NCI-H2196 (cell line): ENCODE data around the gene IKBIP.
A peak's percentile ranks its signal among the peaks of the same experiment; 100 is the strongest.
"Not testable (repeated sequence)": the region's sequence is repeated elsewhere in the genome, so short reads cannot be mapped to it uniquely, and the experiment has no call there.

ENCODE experiments used
- DNase-seq: peaks from one replicate; lab custom pipeline; 2025; ENCODE audit not compliant: unreplicated experiment; lab: John Stamatoyannopoulos, UW

The IKBIP gene, protein sequence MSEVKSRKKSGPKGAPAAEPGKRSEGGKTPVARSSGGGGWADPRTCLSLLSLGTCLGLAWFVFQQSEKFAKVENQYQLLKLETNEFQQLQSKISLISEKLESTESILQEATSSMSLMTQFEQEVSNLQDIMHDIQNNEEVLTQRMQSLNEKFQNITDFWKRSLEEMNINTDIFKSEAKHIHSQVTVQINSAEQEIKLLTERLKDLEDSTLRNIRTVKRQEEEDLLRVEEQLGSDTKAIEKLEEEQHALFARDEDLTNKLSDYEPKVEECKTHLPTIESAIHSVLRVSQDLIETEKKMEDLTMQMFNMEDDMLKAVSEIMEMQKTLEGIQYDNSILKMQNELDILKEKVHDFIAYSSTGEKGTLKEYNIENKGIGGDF

DNA sequence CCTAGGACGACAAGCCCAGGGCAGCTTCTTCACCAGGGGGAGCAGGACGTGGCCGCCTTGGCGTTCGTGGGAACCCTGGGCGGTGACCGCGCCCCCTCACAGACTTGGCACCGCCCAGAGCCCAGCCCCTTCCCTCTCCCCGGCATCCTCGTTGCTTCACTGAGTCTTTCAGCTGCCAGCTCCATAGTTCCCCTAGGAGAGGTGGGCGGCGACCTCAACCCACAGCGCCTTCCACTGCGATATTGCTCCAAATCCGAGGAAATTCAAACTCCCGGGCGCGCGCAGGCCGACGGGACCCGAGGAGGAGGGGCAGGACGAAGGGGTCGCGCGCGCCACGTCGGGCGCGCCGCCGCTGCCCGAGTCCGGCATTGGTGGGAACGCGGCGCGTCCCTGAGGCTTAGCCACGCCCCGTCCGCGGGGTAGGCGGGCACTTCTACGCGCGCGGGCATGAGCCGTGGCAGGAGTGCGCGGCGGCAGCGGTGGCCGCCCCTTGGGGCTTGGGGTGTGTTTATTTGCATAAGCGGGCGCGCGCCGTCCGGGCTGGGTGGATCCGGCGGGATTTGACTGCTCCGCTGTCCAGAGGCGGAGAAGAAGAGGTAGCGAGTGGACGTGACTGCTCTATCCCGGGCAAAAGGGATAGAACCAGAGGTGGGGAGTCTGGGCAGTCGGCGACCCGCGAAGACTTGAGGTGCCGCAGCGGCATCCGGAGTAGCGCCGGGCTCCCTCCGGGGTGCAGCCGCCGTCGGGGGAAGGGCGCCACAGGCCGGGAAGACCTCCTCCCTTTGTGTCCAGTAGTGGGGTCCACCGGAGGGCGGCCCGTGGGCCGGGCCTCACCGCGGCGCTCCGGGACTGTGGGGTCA, at the start of gene IKBIP, which contains the start of gene APAF1:
IKBIP (minus strand) TSS at position 77 of the 860 bp plus-strand sequence. CDS start 87 bp downstream, outside the sequence.
APAF1 (plus strand) TSS at position 579 of the 860 bp plus-strand sequence. CDS start 3,070 bp downstream, outside the sequence.
- DNase-seq, result peak; percentile 97

DNA sequence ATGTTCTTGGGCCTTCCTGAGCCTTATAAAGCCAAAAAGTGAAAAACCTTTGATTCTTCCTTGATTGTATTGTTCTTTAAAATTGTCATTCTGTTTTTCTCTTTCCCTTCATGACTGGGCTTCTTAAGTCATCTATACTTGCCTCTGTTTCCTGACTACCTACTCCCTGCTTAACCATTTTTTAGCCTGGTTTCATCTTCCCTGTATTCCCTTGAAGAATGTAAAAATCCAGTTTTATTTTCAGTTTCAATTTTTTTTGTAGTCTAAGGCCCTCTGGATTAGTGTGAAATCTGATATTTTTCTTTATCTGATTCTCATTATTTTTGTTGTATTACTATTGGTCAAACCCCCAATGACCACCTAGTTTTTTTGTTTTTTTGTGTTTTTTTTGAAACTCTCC, 46.8 kb upstream of the IKBIP start:
- DNase-seq, result no peak

DNA sequence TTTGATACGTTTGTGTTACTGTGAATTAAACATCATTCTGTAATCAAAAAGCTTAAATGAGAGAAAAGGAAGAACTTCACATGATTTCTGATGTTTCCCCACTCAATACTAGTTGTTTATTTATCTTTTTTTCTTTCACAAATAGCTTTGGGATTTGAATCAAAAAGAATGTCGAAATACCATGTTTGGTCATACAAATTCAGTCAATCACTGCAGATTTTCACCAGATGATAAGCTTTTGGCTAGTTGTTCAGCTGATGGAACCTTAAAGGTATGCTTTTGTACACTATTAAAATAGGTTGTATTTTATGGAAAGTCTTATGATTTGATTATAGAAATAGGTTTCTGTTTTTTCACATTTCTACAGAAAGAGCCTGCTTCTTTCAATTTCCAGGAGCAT, 42.0 kb upstream of the IKBIP start:
- no peak for DNase-seq

DNA sequence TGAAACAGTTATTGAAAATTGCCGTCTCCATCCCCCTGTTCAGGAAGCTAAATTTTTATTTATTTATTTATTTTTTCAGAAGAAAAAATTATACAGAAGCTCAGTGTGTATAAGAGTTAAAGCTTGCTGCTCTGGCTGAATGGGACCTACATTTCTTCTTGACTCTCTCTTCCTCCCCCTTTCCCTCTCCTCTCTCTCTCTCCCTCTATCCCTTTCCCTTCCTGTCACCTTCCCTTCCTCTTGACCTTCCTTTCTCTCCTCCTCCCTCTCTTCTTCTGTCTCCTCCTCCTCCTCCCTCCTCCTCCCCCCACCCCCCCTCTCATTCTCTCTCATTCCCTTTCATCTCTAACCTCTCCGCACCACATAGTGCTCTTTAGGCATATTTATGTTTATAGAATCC, 39.6 kb upstream of the IKBIP start:
- DNase-seq, result no peak

DNA sequence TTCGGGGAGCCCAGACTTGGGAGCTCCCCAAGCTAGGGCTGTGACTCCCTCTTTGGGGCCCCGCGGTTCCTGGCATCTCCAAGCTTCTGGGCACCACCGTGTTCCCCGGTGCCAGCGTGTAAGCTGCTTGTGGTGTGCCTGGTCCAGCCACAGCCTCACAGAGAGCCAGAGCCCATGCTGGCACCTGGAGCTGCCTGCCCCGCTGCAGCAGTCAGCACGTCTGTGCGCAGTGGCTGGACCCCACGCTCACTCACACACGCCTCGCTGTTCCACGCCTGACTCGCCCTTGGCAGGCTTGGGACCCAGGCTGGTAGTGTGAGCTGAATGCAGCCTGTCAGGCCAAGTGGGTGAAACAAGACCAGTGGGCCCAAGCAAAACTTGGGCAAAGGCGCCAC, 35.0 kb upstream of the IKBIP start:
- no peak for DNase-seq

DNA sequence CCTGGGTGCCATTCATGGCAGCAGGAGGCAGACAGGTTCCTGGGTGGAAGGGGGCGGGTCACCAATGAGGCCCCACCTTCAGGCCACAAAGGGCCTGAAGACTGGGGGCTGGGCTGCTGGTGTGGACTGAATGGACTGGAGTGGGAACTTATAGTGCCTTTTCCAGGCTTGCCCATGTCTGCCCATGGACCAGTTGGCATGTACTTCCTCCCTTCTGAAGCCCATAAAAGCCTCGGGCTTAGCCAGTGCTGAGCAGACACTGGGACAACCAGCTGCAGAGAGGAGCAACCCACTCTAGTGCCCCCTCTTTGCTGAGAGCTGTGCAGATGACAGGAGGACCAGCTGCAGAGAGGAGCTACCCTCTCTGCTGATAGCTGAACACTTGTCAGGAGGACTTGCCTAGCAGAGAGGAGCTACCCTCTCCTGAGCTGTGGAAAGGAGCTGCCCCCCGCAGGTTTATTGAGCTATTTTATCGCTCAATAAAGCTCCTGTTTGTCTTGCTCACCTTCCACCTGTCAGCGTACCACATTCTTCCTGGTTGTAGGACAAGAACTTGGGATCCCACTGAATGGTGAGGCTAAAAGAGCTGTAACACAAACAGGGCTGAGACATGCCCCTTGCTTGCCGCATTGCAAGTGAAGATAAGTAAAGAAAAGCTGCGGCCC, 34.5 kb upstream of the IKBIP start:
- DNase-seq, result no peak

DNA sequence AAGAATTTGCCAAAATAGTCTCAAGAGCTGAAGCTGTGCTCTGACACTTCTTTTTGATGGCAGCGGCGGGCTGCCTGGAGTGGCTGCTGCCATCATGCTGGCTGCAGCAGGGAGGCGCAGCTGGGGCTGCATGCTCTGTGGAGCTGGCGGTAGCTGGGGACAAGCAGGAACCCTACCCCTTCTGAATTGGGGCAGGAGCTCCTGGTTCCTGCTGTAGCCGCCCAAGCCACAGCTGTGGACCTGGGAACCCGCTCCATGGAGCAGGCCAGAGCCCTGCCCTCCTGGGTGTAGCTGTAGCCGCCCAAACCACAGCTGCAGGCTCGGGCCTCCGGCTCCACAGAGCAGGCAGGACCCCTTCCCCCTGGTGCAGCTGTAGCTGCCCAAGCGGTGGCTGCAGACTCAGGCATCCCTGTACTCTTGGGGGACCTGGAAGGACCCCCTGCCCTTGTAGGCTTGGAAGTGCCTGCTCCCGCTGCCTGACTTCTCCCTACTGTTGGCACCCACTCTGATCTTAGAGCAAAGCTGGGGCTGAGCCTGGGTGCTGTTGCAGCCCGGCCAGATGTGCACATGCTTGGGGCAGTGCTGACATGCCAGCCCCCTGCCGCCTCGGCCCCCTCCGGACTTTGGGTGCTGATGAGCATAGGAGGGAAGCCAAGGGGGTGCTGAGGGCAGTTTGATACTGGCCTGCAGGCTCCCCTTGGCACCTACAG, 33.8 kb upstream of the IKBIP start:
- no peak for DNase-seq

DNA sequence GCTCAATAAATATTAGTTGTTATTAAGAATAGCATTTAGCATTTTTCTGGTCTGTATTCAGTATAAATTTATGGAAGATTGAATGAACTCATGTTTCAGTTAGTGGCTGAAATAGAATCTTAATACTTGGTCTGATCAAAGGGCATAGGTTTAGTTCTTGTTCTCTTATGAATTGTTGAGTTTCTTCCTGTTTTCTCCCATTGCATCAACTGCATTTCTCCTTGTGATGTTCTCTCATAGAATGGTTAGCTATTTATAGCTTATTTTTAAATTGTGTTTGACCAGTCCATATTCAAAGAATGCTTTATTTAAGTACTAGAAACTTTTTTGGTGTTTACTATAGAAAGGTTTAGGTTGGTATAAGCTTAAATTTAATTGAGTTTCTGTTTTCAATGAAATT, 30.3 kb upstream of the IKBIP start:
- no peak for DNase-seq

DNA sequence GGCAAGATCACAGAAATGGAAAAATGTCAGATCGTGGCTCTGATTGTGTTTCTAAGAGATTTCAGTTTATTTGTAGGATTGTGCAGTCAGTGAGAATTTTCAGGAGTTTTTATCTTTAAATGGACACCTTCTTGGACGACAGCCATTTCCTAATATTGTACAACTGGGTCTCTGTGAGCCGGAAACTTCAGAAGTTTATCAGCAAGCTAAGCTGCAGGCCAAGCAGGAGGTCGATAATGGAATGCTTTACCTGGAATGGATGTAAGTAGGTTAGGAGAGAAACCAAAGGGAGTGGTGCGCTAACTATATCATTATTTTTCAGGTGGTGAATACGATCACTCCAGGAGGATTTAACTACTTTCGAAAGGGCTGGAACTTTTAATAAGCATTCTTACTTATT, 26.9 kb upstream of the IKBIP start:
- DNase-seq, result no peak

DNA sequence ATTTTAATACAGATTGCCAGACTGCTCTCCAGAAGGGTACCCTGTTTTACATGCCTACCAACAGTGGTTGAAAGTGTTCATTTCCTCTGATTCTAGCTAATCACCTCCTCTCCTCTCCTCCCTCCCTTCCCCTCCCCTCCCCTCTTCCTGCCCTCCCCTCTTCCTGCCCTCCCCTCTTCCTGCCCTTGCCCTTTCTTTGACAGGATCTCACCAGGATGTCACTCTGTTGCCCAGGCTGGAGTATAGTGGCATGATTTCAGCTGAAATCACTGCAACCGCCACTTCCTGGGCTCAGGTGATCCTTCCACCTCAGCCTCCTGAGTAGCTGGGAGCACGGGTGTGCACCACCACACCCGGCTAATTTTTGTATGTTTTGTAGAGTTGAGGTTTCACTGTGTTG, 25.2 kb upstream of the IKBIP start:
- DNase-seq, result no peak

DNA sequence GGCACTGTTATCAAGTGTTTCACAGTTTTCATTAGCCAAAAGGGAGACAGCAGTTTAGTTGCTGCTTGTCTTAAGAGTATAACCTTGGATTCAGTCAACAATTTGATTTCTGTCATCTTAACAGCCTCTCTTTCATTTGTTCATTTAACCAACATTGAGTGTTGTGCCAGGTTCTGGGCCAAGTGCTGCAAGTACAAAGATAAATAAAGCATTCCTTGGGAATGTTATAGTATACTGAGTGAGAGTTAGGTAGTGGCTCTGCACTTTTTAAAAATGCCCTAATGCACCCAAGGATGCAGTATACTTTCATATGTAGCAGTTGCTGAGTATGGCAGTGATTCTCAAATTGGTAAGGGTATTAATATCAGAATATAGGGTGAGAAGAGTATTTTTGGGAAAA, 15.9 kb upstream of the IKBIP start:
- DNase-seq, result no peak

DNA sequence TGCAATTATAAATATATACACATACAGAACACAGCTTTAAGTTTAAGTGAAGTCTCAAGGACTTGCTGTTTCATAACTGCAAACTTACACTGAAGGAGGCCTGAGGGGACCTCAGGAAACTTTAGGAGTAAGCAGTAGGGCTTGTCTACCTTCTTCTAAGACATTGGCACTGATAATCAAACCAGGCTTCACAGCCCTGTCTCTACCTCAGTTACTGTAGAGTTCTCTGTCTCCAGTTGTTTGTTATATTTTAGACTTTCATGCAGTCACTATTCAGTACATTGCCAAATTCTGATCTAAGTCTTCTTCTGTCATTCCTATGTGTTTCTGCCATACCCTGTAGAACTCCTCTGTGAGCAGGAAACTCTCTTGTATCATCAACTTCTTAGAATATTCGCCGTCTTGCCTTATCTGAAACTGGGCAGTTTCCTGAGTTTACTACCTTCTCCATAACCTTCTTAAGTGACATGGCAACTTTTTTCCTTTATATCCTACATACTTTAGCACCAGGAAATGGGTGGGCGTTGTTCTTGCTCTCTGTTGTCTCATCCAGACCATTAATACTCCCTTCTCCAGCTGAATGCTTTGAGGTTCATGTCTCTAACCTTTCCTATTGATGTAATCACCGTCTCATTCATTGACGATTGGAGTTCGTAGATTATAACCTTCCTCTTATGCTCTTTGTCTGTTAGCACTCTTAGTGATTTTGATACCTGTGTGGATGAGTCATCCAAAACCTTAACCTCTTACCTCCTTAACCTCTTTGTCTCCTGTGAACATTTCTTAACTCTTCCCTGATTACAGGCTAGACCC, 11.9 kb upstream of the IKBIP start:
- no peak for DNase-seq

DNA sequence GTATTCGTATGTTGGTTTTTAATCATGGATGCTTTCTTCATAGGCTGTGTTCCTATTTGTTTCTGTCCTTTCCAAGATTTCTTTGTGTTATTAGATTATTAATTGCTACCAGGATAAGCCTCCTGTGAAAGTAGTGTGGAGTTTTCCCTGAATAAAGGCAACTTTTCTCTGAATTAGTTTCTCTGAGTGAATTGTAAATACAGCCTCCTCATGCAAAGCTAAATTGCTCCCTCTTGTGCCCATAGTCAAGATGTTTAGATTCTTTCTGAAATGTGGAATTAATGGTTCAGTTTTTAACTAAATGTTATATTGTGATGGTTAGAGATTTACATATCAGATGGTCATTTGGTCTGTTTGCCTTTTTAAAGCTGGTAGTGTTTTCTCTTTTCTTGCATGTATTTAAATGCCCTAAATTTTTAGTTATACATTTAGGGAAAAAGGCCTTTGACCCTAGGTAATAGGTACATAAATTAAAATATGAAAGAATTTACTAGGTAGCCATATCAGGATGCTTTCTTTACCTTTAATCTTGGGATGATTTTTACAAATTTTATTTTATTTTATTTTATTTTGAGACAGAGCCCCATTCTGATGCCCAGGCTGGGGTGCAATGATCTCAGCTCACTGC, 9.4 kb upstream of the IKBIP start:
- DNase-seq, result peak; percentile 60

DNA sequence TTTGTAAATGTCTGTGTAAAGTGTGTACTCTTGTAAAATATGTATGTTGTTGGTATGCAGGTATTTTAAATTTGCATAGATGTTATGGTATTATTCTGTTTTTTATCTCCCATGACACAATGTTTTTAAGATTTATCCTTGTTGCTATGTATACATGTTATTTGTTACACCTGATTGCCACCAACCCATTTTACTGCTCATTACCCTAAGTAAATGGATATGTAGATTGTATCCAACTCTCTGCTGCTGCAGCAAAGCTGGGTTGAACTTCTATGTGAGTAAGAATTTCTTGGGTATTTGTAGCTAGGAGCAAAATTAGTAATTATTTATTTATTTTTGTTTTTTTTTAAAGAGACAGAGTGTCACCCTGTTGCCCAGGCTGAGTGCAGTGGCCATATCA, 6.7 kb upstream of the IKBIP start:
- DNase-seq, result no peak

DNA sequence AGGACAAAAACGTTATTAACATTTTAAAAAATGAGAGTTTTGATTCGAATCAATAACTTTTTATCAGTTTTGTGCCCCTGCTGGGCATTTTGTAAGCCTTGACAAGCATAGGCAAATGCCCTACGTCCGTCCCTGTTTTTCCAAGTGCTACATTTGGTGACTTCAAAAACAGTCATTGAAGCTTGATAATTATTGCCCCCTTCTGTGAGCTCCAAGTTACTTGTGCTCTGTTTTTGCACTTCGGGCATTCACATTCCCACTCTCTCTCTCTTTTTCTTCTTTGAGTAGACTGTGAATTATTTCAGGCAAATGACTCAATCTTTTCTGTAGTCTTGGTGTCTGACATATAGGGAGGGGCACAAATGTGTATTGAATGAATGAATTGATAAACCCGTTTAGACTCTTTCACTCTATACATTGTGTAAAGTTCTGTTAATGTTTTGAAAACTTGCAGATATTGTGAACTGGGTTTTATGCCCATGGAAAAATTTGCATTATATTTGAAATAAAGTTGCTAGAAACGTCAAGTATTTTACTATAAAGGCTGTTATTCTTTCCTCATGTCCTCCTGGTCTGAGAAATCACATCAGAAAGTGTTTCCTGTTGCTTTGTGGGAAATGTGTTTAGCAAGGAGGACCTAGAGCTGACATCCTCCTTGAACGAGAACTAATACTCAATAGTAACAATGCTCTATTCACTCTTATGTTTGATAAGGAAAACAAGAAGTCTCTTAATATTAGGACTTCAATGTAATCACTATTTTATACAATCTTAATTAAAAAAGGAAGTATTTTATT, 1.9 kb upstream of the IKBIP start:
- DNase-seq, result no peak

DNA sequence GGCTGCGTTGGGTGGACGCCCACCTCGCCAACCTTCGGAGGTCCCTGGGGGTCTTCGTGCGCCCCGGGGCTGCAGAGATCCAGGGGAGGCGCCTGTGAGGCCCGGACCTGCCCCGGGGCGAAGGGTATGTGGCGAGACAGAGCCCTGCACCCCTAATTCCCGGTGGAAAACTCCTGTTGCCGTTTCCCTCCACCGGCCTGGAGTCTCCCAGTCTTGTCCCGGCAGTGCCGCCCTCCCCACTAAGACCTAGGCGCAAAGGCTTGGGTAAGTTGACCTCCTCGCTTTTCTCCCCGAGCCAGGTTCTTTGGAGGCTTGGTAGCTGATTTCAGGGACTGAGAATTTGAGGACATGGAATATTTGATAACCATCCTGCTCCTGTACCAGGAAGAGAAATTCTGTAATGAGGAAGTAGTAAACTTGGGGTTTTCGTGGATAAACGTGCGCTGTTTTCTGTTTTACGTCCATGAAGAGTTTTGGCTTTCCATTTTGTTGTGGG, 1.0 kb upstream of the IKBIP start:
- DNase-seq, result no peak

DNA sequence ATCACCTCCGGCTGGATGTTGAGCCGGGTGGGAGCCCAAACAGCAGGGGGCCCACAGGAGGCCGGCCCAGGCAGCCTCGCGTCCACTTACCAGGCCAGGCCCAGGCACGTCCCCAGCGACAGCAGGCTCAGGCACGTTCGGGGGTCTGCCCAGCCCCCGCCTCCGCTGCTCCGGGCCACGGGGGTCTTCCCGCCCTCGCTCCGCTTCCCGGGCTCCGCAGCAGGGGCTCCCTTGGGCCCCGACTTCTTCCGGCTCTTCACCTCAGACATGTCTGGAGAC, 216 bp downstream of the IKBIP start:
- no peak for DNase-seq

DNA sequence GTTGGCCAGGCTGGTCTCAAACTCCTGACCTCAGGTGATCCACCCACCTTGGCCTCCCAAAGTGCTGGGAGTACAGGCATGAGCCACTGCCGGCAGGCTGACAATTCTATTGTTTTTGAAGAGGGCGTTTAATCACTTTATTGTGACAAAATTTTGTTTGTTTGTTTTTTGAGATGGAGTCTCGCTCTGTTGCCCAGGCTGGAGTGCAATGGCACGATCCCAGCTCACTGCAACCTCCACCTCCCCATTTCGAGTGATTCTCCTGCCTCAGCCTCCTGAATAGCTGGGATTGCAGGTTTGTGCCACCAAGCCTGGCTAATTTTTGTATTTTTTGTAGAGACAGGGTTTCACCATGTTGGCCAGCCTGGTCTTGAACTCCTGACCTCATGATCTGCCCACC, 1.8 kb downstream of the IKBIP start:
- not testable (repeated sequence) for DNase-seq

DNA sequence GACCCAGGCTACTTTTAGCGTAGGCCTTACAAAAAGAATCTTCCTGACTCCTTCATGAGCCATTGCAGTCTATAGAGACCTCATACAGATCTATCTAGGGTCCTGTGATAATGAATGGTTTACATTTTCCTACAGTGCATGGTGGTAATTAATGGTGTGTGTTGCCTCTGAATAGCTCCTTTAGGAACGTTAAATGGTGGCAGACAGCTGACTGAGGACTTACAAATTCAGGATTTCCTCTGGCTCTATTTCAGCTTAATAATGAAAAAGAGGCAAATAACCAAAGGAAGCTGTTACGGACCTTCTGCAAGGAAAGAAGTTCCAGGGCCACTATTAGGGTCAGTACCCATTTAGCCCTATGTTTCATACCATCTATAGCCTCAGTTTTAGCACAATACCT, 5.1 kb downstream of the IKBIP start:
- DNase-seq, result no peak
